MM.1S (cell line): Measurements from ENCODE around the gene EI24.

Source experiments
- DNase-seq: peaks from one replicate; pipeline ENCODE4 v3.0.0-alpha.2; 2015
- H2AFZ ChIP-seq: fragments of 300-600 bp; sonication (generic); 2 replicates; pipeline ENCODE4 v1.6.0; 2016; ENCODE audit warnings: antibody characterized with exemption, low read length
- H3F3A ChIP-seq: fragments of 300-600 bp; sonication (generic); 2 replicates; pipeline ENCODE4 v1.6.1; 2016; ENCODE audit warnings: mild to moderate bottlenecking, antibody characterized with exemption, low read length, moderate library complexity, mixed read lengths; ENCODE audit not compliant: insufficient read depth
- H3K27ac ChIP-seq: fragments of 300-600 bp; sonication (generic); 2 replicates; pipeline ENCODE4 v1.5.1; 2016; ENCODE audit warnings: mild to moderate bottlenecking, low read length
- H3K27me3 ChIP-seq: fragments of 300-600 bp; sonication (generic); replicated peaks from 2 replicates; pipeline ENCODE4 v1.6.0; 2016; ENCODE audit warnings: low read length; ENCODE audit not compliant: insufficient read depth
- H3K36me3 ChIP-seq: fragments of 300-600 bp; sonication (generic); replicated peaks from 2 replicates; pipeline ENCODE4 v1.6.1; 2016; ENCODE audit warnings: mild to moderate bottlenecking, low read length, mixed read lengths; ENCODE audit not compliant: insufficient read depth
- H3K4me1 ChIP-seq: fragments of 300-600 bp; sonication (generic); 2 replicates; pipeline ENCODE4 v1.6.1; 2016; ENCODE audit warnings: low read length, mixed read lengths
- H3K4me2 ChIP-seq: fragments of 300-600 bp; sonication (generic); 2 replicates; pipeline ENCODE4 v1.6.0; 2016; ENCODE audit warnings: low read depth, low read length
- H3K4me3 ChIP-seq: fragments of 300-600 bp; sonication (generic); 2 replicates; pipeline ENCODE4 v1.5.1; 2016; ENCODE audit warnings: low read length, mixed read lengths
- H3K79me2 ChIP-seq: fragments of 300-600 bp; sonication (generic); 2 replicates; pipeline ENCODE4 v1.6.1; 2016; ENCODE audit warnings: mixed run types, low read length, mixed read lengths
- H3K9ac ChIP-seq: fragments of 300-600 bp; sonication (generic); 2 replicates; pipeline ENCODE4 v1.6.1; 2016; ENCODE audit warnings: low read length, mixed read lengths
- H3K9me2 ChIP-seq: fragments of 300-600 bp; sonication (generic); replicated peaks from 2 replicates; pipeline ENCODE4 v1.6.1; 2016; ENCODE audit warnings: mild to moderate bottlenecking, low read length, mixed read lengths; ENCODE audit not compliant: insufficient read depth
- H3K9me3 ChIP-seq: fragments of 300-600 bp; sonication (generic); replicated peaks from 2 replicates; pipeline ENCODE4 v1.6.1; 2016; ENCODE audit warnings: mild to moderate bottlenecking, low read length, mixed read lengths; ENCODE audit not compliant: insufficient read depth
- H4K20me1 ChIP-seq: fragments of 300-600 bp; sonication (generic); 2 replicates; pipeline ENCODE4 v1.6.1; 2016; ENCODE audit warnings: mild to moderate bottlenecking, low read length, moderate library complexity, mixed read lengths; ENCODE audit not compliant: insufficient read depth
- EZH2 ChIP-seq: fragments of 300-600 bp; sonication (generic); optimal IDR thresholded peaks from 2 replicates; pipeline ENCODE3; 2017; ENCODE audit warnings: low read depth, mild to moderate bottlenecking, antibody characterized with exemption, low read length, mixed read lengths
- EZH2phosphoT487 ChIP-seq: fragments of 300-600 bp; sonication (generic); IDR thresholded peaks from 2 replicates; pipeline ENCODE4 v1.6.1; 2018; ENCODE audit warnings: antibody characterized with exemption, low read length
- TF ChIP-seq, protein P1 (sequence below): fragments of 300-600 bp; sonication (generic); IDR thresholded peaks from 2 replicates; pipeline ENCODE4 v1.5.1; 2016; ENCODE audit warnings: antibody characterized with exemption, low read length, mixed read lengths

EI24 gene

DNA sequence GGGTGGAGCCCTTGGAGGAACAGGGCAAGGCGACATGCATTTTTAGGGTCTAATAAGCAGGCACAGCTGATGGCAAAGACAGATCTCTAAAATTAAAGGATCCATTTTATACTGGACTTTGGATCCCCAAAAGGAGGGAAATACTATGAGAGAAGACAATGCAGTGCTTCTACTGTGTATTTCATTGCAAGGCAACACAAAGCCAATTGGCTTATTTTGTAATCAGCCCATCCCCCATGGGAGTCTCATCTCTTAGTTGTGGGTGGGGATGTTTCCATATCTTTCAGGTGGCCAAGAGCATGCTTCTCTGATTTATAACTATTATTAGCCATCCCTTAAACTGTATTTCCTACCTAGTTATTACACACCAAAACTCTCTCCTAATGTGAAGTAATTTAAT lies 18.5 kb upstream of the EI24 start:
- Histone ChIP-seq H4K20me1 (no peaks in the 10 kb centered on the region), H2AFZ (no peak overlapping the region), H3K9me2 (no peaks in the 10 kb centered on the region), H3K4me3 (no peak overlapping the region), H3F3A (no peaks in the 10 kb centered on the region), H3K36me3 (no peaks in the 10 kb centered on the region), H3K79me2 (no peaks in the 10 kb centered on the region), H3K9ac (no peak overlapping the region), H3K9me3 (no peaks in the 10 kb centered on the region), H3K4me1 (no peaks in the 10 kb centered on the region), H3K4me2 (no peak overlapping the region), H3K27ac (no peak overlapping the region), H3K27me3 (no peaks in the 10 kb centered on the region)
- TF ChIP-seq, protein P1, sequence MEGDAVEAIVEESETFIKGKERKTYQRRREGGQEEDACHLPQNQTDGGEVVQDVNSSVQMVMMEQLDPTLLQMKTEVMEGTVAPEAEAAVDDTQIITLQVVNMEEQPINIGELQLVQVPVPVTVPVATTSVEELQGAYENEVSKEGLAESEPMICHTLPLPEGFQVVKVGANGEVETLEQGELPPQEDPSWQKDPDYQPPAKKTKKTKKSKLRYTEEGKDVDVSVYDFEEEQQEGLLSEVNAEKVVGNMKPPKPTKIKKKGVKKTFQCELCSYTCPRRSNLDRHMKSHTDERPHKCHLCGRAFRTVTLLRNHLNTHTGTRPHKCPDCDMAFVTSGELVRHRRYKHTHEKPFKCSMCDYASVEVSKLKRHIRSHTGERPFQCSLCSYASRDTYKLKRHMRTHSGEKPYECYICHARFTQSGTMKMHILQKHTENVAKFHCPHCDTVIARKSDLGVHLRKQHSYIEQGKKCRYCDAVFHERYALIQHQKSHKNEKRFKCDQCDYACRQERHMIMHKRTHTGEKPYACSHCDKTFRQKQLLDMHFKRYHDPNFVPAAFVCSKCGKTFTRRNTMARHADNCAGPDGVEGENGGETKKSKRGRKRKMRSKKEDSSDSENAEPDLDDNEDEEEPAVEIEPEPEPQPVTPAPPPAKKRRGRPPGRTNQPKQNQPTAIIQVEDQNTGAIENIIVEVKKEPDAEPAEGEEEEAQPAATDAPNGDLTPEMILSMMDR: no peak
- TF ChIP-seq EZH2 (no peak), EZH2phosphoT487 (no peak)
- DNase-seq: no peak

- H3K4me1 ChIP-seq: no peaks in the 10 kb centered on the region
- no peak overlapping the region for H3K27ac ChIP-seq
- no peak overlapping the region for H3K4me2 ChIP-seq
- H3K9ac ChIP-seq: no peak overlapping the region
- H3K9me3 ChIP-seq: no peaks in the 10 kb centered on the region
- no peaks in the 10 kb centered on the region for H3K27me3 ChIP-seq
- H3K9me2 ChIP-seq: no peaks in the 10 kb centered on the region
- no peaks in the 10 kb centered on the region for H3F3A ChIP-seq
- H3K36me3 ChIP-seq: no peaks in the 10 kb centered on the region
- no peak overlapping the region for H3K4me3 ChIP-seq
- DNase-seq: no peak
- H3K79me2 ChIP-seq: no peaks in the 10 kb centered on the region
- no peaks in the 10 kb centered on the region for H4K20me1 ChIP-seq
- no peak overlapping the region for H2AFZ ChIP-seq
- TF ChIP-seq EZH2phosphoT487: no peak
Measured at GRCh38 chr11:125551835-125552342, 17.4 kb upstream of the EI24 start.

DNA sequence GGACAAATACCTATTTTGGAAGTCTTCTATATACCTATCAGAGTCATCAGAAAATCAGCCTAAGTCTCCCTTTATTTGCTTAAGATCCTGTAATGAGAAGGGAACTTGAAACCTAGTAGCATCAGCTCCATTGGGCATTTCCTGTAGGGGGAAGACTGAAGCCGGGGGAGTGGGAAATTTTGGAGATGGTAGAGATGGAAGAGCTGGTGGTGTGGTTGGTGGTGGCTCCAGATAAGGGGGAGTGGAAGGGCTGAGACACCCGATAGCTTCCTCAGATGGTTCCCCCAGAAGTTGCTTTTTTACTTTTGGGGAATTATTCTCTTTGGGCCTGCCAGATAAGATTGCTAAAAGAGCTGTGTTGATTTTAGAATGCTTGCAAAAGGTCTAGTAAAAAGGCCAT lies 16.4 kb upstream of the EI24 start:
- Histone ChIP-seq H3K4me3 (no peak overlapping the region), H3K36me3 (no peaks in the 10 kb centered on the region)

GRCh38 chr11:125553357-125553756 lies 15.9 kb upstream of the EI24 start:
- Histone ChIP-seq H3K9me3 (no peaks in the 10 kb centered on the region), H3K4me3 (no peak overlapping the region), H3K27me3 (no peaks in the 10 kb centered on the region), H3K4me2 (no peak overlapping the region), H3K27ac (no peak overlapping the region), H4K20me1 (no peaks in the 10 kb centered on the region), H2AFZ (no peak overlapping the region), H3K36me3 (no peaks in the 10 kb centered on the region), H3F3A (no peaks in the 10 kb centered on the region), H3K79me2 (no peaks in the 10 kb centered on the region), H3K4me1 (no peaks in the 10 kb centered on the region), H3K9me2 (no peaks in the 10 kb centered on the region), H3K9ac (no peak overlapping the region)
- TF ChIP-seq, protein P1: no peak
- TF ChIP-seq EZH2phosphoT487: no peak
- TF ChIP-seq EZH2: no peak
- no peak for DNase-seq

More for the DNA sequence above, 16.4 kb upstream of the EI24 start:
- Histone ChIP-seq H3K27ac (no peak overlapping the region), H3K9ac (no peak overlapping the region), H3F3A (no peaks in the 10 kb centered on the region), H3K27me3 (no peaks in the 10 kb centered on the region), H2AFZ (no peak overlapping the region), H3K4me2 (no peak overlapping the region), H3K79me2 (no peaks in the 10 kb centered on the region), H4K20me1 (no peaks in the 10 kb centered on the region), H3K9me3 (no peaks in the 10 kb centered on the region), H3K9me2 (no peaks in the 10 kb centered on the region), H3K4me1 (no peaks in the 10 kb centered on the region)
- no peak for DNase-seq
- TF ChIP-seq EZH2phosphoT487: no peak
- no peak for TF ChIP-seq EZH2
